Calu3 (cell line): ENCODE measurements around the gene LNP1. TPM values are rescaled to one million over a fixed set of nuclear protein-coding genes. Genes with fewer than 3 reads are reported as not detected.

ENCODE experiments used
- BruUV-seq: library from RNA; stranded (reverse); fragments of 400-500 nt; replicated peaks from 2 replicates; lab custom pipeline; 2021; lab: Mats Ljungman, UMichigan
- CTCF ChIA-PET: fragments of 300-600 bp; sonication (Branson Sonifier 250); formaldehyde crosslinking; loops from one replicate; lab custom pipeline; 2022; ENCODE audit warnings: antibody characterized with exemption; lab: Charles Lee
- DNase-seq: peaks from one replicate; pipeline ENCODE4 v3.0.0; 2022
- H3K27ac Mint-ChIP-seq: one replicate; pipeline ENCODE4 v1.8.0; 2022; ENCODE audit warnings: mixed read lengths; ENCODE audit not compliant: unreplicated experiment
- H3K27me3 Mint-ChIP-seq: one replicate; pipeline ENCODE4 v1.8.0; 2022; ENCODE audit warnings: mixed read lengths; ENCODE audit not compliant: unreplicated experiment
- H3K36me3 Mint-ChIP-seq: one replicate; pipeline ENCODE4 v1.8.0; 2022; ENCODE audit warnings: mild to moderate bottlenecking, moderate library complexity, mixed read lengths; ENCODE audit not compliant: insufficient read depth, unreplicated experiment
- H3K4me1 Mint-ChIP-seq: one replicate; pipeline ENCODE4 v1.8.0; 2022; ENCODE audit warnings: mild to moderate bottlenecking, low read depth, mixed read lengths; ENCODE audit not compliant: unreplicated experiment
- H3K4me3 Mint-ChIP-seq: one replicate; pipeline ENCODE4 v1.8.0; 2022; ENCODE audit warnings: mild to moderate bottlenecking, low read depth, moderate library complexity, mixed read lengths; ENCODE audit not compliant: unreplicated experiment
- H3K9me3 Mint-ChIP-seq: one replicate; pipeline ENCODE4 v1.8.0; 2022; ENCODE audit warnings: low read depth, mixed read lengths; ENCODE audit not compliant: unreplicated experiment
- intact Hi-C: fragments of 100-400 bp; cut with micrococcal nuclease; formaldehyde crosslinking; loops from one replicate; pipeline ENCODE4 v1.10.0; 2022; ENCODE audit not compliant: unreplicated experiment
- total RNA-seq: library from RNA; stranded (reverse); gene quantifications from 2 replicates; pipeline ENCODE4 v1.2.3, GENCODE V29; 2022
- TF ChIP-seq, protein P1 (sequence below): fragments of 200-600 bp; IDR thresholded peaks from one replicate; pipeline ENCODE4 v1.8.0; 2022; ENCODE audit warnings: antibody characterized with exemption; ENCODE audit not compliant: unreplicated experiment

The LNP1 gene
- total RNA-seq, 1 experiment from 2014 or later, result 1.8 TPM

DNA sequence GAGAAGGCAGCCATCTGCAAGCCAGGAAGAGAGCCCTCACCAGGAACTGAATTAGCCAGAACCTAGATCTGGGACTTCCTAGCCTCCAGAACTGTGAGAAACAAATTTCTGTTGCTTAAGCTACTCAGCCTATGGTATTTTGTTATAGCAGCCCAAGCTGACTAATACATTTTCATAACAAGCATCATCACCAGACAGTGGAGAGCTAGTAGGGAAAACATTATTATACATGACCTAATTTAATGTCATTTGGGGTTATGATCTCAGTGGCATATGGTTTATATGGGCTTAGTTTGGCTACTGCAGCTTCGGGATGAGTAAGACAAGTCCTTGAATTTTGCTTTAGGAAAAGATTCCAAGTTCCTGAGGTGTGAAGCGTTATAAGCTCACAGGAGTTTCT lies 35.6 kb downstream of the LNP1 start:
- Mint-ChIP-seq H3K27ac (no peak overlapping the region), H3K4me3 (no peak overlapping the region), H3K27me3 (no peaks in the 10 kb centered on the region), H3K9me3 (no peaks in the 10 kb centered on the region), H3K36me3 (no peaks in the 10 kb centered on the region), H3K4me1 (no peaks in the 10 kb centered on the region)
- DNase-seq, result no peak
- CTCF ChIA-PET, result no interaction called here
- no TSS peak for BruUV-seq
- TF ChIP-seq, protein P1, sequence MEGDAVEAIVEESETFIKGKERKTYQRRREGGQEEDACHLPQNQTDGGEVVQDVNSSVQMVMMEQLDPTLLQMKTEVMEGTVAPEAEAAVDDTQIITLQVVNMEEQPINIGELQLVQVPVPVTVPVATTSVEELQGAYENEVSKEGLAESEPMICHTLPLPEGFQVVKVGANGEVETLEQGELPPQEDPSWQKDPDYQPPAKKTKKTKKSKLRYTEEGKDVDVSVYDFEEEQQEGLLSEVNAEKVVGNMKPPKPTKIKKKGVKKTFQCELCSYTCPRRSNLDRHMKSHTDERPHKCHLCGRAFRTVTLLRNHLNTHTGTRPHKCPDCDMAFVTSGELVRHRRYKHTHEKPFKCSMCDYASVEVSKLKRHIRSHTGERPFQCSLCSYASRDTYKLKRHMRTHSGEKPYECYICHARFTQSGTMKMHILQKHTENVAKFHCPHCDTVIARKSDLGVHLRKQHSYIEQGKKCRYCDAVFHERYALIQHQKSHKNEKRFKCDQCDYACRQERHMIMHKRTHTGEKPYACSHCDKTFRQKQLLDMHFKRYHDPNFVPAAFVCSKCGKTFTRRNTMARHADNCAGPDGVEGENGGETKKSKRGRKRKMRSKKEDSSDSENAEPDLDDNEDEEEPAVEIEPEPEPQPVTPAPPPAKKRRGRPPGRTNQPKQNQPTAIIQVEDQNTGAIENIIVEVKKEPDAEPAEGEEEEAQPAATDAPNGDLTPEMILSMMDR, result no peak
- intact Hi-C loops, result no loop called here

- CTCF ChIA-PET, result interaction anchor here (0.7 kb wide), 1 partner anchor 25 kb away, joined by 5 read pairs; no protein-coding TSS in a partner anchor
- no peaks in the 10 kb centered on the region for H3K36me3 Mint-ChIP-seq
These were observed 36.6 kb downstream of the LNP1 start for GRCh38 chr3:100437721-100438622.

GRCh38 chr3:100438623-100438974 lies 37.3 kb downstream of the LNP1 start:
- no peak for DNase-seq
- Mint-ChIP-seq H3K27me3 (no peaks in the 10 kb centered on the region), H3K36me3 (no peaks in the 10 kb centered on the region), H3K9me3 (no peaks in the 10 kb centered on the region), H3K4me3 (no peak overlapping the region), H3K27ac (no peak overlapping the region), H3K4me1 (no peaks in the 10 kb centered on the region)
- intact Hi-C loops, result no loop called here
- no TSS peak for BruUV-seq
- TF ChIP-seq, protein P1, result no peak
- CTCF ChIA-PET, result no interaction called here

More at GRCh38 chr3:100437721-100438622, 36.6 kb downstream of the LNP1 start:
- Mint-ChIP-seq H3K9me3 (no peaks in the 10 kb centered on the region), H3K4me3 (no peak overlapping the region), H3K4me1 (no peaks in the 10 kb centered on the region), H3K27ac (no peak overlapping the region), H3K27me3 (no peaks in the 10 kb centered on the region)
- BruUV-seq, result no TSS peak
- TF ChIP-seq, protein P1, result no peak
- no peak for DNase-seq
- intact Hi-C loops, result no loop called here

DNA sequence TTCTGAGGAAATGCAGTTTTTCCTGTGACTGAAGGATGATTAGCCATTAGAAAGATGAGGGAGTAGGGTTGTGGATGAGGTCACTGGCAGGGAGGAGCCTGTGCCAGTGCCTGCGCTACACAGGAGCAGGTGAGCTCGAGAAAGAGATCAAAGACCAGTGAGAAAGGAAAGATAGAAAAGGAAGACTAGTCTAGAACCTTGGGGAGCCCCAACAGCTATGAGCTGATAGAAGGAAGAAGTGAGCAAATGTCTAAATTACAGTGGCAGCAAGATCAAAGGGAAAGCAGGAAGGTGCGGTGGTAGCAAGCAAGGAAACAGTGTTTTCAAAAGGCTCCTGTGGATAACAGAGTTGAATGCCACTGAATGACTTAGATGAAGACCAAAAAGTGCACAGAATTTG lies 39.6 kb downstream of the LNP1 start:
- intact Hi-C loops, result no loop called here
- no peak for DNase-seq
- CTCF ChIA-PET, result no interaction called here
- H3K27me3 Mint-ChIP-seq, result no peaks in the 10 kb centered on the region
- BruUV-seq, result no TSS peak
- H3K4me1 Mint-ChIP-seq, result no peaks in the 10 kb centered on the region
- no peaks in the 10 kb centered on the region for H3K36me3 Mint-ChIP-seq
- H3K9me3 Mint-ChIP-seq, result no peaks in the 10 kb centered on the region
- TF ChIP-seq, protein P1, result no peak
- no peak overlapping the region for H3K4me3 Mint-ChIP-seq
- H3K27ac Mint-ChIP-seq, result no peak overlapping the region
